A549 treated with AZD9567 at 1 μM for 4 hours (cell line): ENCODE results near the gene LONP2. TPM values are rescaled to one million over a fixed set of nuclear protein-coding genes. Genes with fewer than 3 reads are reported as not detected.

Source experiments
- total RNA-seq: library from RNA; stranded (reverse); fragments of 200-300 nt; extraction: Qiagen RNA extraction; gene quantifications from 5 replicates; pipeline ENCODE4 v1.2.3, GENCODE V29; 2022; ENCODE audit not compliant: insufficient read depth

LONP2 gene, protein sequence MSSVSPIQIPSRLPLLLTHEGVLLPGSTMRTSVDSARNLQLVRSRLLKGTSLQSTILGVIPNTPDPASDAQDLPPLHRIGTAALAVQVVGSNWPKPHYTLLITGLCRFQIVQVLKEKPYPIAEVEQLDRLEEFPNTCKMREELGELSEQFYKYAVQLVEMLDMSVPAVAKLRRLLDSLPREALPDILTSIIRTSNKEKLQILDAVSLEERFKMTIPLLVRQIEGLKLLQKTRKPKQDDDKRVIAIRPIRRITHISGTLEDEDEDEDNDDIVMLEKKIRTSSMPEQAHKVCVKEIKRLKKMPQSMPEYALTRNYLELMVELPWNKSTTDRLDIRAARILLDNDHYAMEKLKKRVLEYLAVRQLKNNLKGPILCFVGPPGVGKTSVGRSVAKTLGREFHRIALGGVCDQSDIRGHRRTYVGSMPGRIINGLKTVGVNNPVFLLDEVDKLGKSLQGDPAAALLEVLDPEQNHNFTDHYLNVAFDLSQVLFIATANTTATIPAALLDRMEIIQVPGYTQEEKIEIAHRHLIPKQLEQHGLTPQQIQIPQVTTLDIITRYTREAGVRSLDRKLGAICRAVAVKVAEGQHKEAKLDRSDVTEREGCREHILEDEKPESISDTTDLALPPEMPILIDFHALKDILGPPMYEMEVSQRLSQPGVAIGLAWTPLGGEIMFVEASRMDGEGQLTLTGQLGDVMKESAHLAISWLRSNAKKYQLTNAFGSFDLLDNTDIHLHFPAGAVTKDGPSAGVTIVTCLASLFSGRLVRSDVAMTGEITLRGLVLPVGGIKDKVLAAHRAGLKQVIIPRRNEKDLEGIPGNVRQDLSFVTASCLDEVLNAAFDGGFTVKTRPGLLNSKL
- total RNA-seq: 24.1 to 42.5 TPM (median 29.5 TPM) in 5 replicates

GRCh38 chr16:48244080-48244862 is at the start of gene LONP2:
Gene LONP2 (plus strand): TSS chr16:48244300. CDS start chr16:48244389, 89 bp downstream.

DNA sequence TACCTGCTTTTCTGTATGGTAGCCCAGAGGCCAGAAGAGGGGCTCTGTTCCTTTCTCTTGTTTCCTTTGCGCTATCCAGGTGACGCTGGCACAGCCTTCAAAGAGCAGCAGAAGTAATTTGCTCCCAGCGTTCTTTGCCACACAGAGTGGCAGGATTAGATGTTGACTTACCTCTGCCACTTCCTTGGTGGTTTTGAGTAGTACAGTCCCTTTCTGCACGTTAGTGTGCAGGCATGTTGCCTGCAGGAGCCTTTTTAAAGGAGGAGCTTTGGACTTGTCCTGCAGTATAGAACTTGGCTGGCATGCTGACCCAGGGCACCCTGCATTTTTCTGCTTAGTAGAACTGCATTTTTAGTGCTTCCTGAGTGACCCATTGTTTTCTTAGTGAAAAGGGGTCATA is 3.2 kb downstream of the LONP2 start, which contains the start of gene ABCC11:
ABCC11 (minus strand) TSS at position 229 of the 400 bp plus-strand sequence. CDS start 15,618 bp downstream, outside the sequence.

DNA sequence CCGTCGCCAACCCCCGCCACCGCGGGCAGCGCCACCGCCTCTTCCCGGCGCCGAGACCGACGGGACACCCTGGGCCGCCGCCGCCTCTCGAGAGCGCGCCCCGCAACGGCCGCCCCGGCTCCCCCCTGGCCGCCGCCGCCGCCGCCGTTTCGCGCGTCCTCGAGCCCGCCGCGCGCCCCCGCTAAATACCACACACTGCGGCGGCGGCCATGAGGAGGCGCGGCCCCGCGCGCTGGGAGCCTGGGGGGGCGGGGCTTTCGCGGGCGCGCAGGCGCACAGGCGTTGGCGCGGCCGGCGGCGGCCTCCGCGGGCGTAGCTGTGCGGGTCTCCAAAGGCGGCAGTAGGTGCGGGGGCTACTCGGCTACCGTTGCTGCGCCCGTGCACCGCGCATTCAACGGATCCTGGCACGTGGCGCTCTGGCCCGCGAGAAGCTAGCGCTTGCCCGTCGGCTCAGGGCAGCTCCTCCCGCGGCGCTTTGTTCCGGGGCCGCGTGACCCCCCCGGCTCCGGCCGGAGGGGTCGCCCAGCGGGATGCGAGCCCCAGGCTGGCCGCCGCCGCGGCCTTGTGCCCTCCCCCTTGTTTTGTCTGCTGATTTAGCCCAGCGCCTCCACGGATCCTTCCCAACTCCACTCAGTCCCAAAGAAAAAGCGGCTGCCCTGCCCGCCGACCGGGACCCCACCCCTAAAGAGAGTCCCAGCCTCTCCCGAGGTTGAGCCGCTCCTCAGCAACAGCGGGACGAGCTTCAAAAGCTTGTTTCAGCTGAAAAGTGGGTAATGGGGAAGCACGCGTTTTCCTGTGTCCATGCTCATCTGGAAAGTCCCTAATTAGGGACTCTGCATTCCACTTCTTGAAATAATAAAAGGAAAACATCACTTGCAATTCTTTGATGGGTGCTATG is 141.4 kb downstream of the LONP2 start, which contains the start of gene SIAH1:
SIAH1 (minus strand) TSS at position 161 of the 898 bp plus-strand sequence. CDS start 22,985 bp downstream, outside the sequence.

Other genes starting within 250 kb of the LONP2 start
- 0.01 to 0.05 TPM (median 0.04 TPM) in 4 of 5 replicates, not detected in the other for gene ABCC12, start 88.3 kb upstream of the LONP2 start, total RNA-seq
- gene ABCC11, start 3.2 kb downstream of the LONP2 start, total RNA-seq: 0.03 to 0.10 TPM (median 0.06 TPM) in 4 of 5 replicates, not detected in the other
- 11.3 to 14.6 TPM (median 14.0 TPM) in 5 replicates for gene SIAH1, start 141.1 kb downstream of the LONP2 start, total RNA-seq